Thymus (tissue), 11 donors: ENCODE measurements around the gene DHH. TPM values are rescaled to one million over a fixed set of nuclear protein-coding genes. Genes with fewer than 3 reads are reported as not detected.

Source experiments
- DNase-seq, 9 donors: peaks; one replicate each; pipeline ENCODE4 v3.0.0-alpha.2; 2013; ENCODE audit warnings: low spot score in 9 of 9, low read depth in 6 of 9, missing footprints in 1 of 9
- H3K27ac ChIP-seq, 2 donors: one replicate each; pipeline ENCODE4 v1.5.1; 2013; ENCODE audit warnings: control low read depth in 1 of 2, low read depth in 1 of 2, low read length in 1 of 2, mild to moderate bottlenecking in 1 of 2, moderate library complexity in 1 of 2
- H3K27me3 ChIP-seq, 2 donors: one replicate each; pipeline ENCODE4 v1.5.1; 2013; ENCODE audit warnings: low read length in 1 of 2; ENCODE audit not compliant: control insufficient read depth in 2 of 2, insufficient read depth in 1 of 2
- H3K36me3 ChIP-seq, 2 donors: one replicate each; pipeline ENCODE4 v1.5.1; 2013; ENCODE audit warnings: low read length in 1 of 2, mild to moderate bottlenecking in 1 of 2, moderate library complexity in 1 of 2; ENCODE audit not compliant: control insufficient read depth in 2 of 2, insufficient read depth in 2 of 2
- H3K4me1 ChIP-seq, 2 donors: one replicate each; pipeline ENCODE4 v1.5.1; 2013; ENCODE audit warnings: low read length in 2 of 2; ENCODE audit not compliant: control insufficient read depth in 2 of 2, insufficient read depth in 2 of 2
- H3K4me3 ChIP-seq, 2 donors: one replicate each; pipeline ENCODE4 v1.5.1; 2013; ENCODE audit warnings: low read length in 2 of 2, control low read depth in 1 of 2, mild to moderate bottlenecking in 1 of 2
- H3K9me3 ChIP-seq, 2 donors: one replicate each; pipeline ENCODE4 v1.5.1; 2013; ENCODE audit warnings: low read length in 1 of 2, mild to moderate bottlenecking in 1 of 2; ENCODE audit not compliant: control insufficient read depth in 2 of 2, insufficient read depth in 1 of 2
- WGBS: extraction: QIAGEN DNeasy Blood & Tissue Kit; methylation state at CpG from one replicate; pipeline ENCODE4 v1.1.7; 2013; 5-methylcytosine and 5-hydroxymethylcytosine counted together
- polyA plus RNA-seq: library from polyadenylated mRNA; stranded (reverse); fragments of 200-250 nt; gene quantifications from one replicate; pipeline ENCODE4 v1.2.3, GENCODE V29; 2013
- total RNA-seq: library from RNA; stranded (reverse); fragments of 120-200 nt; gene quantifications from one replicate; pipeline ENCODE4 v1.2.4, GENCODE V29; 2013
- donor health status: healthy.

DHH gene
- total and polyA plus RNA-seq, 2 donors = 0.09 to 0.21 TPM

DNA sequence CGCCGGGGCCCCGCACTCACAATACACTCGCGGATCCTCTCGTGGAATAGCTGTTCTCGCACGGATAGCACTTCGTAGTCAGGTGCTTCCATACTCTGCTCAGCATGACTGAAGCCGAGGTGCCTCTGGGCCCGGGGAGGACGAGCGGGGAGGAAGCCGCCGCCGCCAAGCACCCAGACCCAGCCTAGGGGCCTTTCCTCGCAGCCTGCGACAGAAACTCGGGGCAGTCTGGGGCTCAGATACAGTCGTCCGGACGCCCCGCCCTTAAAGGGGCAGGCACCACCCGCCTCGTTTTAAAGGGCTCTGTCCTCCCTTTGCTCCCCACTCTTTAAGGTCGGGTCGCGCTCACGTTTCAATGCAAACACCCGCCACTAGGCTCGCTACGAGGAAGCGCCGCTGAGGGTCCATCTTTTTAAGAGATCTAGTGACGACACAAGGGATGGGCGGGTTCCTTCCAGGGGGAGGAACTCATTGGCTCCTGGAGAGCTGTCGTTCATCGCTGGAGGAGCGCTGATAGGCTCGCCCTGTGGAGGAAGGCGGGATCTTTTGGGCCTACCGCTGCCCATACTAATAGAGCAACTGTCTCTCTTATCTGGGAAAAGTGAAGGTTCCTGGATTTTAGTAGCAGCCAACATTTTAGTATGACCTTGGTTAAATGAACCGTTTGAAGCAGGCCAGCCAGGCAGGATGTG, 16.0 kb upstream of the DHH start, which contains the start of gene LMBR1L:
Gene LMBR1L, minus strand, starts transcription at position 384 of the 692 bp plus-strand sequence. Its CDS starts 292 bp downstream, at position 92.
- Histone ChIP-seq H3K4me3 (peak within 1 kb of the TSS; percentile 91 to 100), H3K27ac (peak within 1 kb of the TSS; percentile 97), H3K27me3 (no peaks in the 10 kb centered on the region), H3K9me3 (peaks cover 0 to 4% of the 10 kb centered on the region in 2 donors), H3K36me3 (peaks cover 8 to 12% of the 10 kb centered on the region in 2 donors), H3K4me1 (peaks cover 14 to 25% of the 10 kb centered on the region in 2 donors)
- peak; percentile 90 to 99 (median 96) for DNase-seq
- WGBS = under 1% methylated on average over 43 of the region's 43 CpGs

DNA sequence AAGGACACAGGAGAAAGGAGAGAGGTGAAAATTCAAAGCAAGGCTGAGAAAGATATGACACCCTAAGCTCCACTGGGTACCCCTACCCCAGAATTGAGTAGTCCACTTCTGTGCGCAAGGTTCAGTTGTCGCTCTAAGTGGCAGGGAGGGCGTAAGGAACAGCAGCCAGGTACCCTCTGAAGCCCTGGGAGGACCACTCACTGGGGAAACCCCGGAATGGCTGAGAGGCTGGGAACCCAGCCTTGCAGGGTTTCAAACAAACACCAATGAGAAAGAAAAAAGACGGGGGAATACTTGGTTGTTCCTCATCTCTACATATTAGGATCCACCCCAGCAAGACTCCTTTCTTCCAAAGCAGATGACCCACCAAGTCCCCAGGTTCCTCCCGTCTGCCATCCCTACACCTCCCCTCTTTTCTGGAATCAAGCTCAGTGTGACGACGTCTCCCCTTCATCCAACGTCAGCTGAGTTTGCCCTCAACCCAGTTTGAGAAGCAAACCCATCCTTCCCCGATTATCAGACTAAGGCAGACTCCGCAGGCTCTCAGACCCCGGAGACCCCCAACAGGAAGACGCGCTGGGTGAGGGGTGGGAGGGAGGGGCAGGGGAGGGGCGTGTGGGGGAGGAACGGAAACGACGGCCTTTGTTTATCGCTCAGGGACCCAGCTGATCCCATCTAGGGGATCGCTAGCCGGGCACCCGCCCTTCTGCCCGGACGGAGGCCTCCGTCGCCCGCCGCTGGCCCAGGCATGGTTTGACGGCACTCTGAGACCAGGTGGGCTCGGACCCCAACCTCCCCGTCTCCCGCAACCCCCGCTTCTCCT, 15.3 kb upstream of the DHH start:
- H3K27ac ChIP-seq = peak overlapping the region; percentile 97
- WGBS = 8% methylated on average over 33 of the region's 33 CpGs
- H3K4me1 ChIP-seq = peaks cover 14 to 25% of the 10 kb centered on the region in 2 donors
- peak in 3 of 9 donors; percentile 58 to 75 (median 60) for DNase-seq
- H3K4me3 ChIP-seq = peak overlapping the region; percentile 91 to 100
- H3K36me3 ChIP-seq = peaks cover 12 to 19% of the 10 kb centered on the region in 2 donors
- no peaks in the 10 kb centered on the region for H3K27me3 ChIP-seq
- peaks cover 0 to 4% of the 10 kb centered on the region in 2 donors for H3K9me3 ChIP-seq

DNA sequence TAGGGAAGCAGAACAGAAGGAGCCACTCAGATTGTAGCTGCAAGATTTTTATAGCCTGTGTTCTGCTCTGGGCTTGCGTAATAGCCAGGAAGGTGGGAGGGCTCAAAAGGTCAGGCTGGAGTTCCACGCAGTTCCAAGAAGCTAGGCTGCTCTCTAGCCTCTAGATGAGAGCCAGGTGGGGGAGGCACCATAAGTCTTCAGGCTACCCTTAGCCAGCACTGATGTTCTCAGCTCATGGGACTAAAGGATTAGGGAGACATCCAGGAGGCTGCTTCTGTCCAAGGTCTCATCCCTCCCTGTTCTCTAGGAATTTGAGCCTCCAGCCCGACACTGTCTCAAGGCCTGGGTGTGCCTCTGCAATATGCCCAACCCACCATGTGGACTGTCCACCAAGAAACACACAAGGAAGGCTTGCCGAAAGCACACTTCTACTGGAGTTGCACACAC, 14.4 kb upstream of the DHH start:
- Histone ChIP-seq H3K9me3 (peaks cover 0 to 4% of the 10 kb centered on the region in 2 donors), H3K27ac (peak overlapping the region; percentile 21 to 97), H3K27me3 (no peaks in the 10 kb centered on the region), H3K36me3 (peaks cover 21 to 28% of the 10 kb centered on the region in 2 donors), H3K4me1 (peaks cover 14 to 25% of the 10 kb centered on the region in 2 donors), H3K4me3 (peak overlapping the region; percentile 91 to 100)
- WGBS = 80% methylated on average over 4 of the region's 4 CpGs
- DNase-seq = no peak

DNA sequence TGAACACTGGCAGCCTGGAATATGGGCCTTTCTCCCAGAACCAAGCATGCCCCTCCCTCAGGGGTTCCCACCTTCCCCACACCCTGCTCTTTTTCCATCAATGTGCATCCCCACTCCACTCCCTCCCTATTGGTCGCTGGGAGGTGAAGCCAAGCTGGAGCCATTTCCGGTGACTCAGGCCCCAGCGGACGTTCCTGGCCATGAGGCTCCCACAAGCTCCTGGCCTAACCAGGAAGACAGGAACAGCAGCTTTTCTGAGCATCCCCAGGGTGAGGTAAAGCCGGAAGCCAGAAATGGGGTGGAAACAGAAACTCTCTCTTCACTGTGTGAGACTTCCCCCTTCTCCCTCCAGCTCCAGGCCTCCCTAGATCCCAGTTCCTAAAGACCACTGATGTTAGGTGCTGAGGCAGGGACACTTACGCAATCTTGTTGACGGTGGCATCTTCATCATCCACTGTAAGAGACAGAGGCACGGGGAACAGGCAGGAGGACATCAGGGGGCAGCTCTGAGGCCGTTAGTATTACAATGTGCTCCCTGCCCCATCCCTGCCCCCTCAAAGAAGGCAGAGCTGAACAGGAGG, 11.0 kb upstream of the DHH start:
- Histone ChIP-seq H3K36me3 (peaks cover 55 to 62% of the 10 kb centered on the region in 2 donors), H3K4me1 (peaks cover 11 to 17% of the 10 kb centered on the region in 2 donors)

DNA sequence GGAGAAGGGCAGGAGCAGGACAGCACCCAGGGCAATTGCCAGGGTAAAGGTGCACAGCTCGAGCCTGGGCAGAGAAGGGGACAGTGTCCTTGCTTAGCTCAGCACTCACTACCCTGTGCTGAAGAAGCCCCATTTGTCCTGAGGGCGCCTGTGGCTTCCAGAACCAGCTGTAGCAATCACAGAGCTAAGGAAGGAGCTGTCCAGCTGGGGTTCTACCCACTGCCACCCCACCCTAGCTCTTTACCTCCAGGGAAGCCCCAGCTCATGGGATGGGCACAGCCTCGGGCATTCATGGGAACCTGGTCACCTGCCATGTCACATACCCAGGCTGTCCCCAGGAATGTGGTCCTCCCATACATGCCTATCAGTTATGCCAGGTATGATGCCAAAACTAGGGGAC, 10.2 kb upstream of the DHH start:
- H3K4me1 ChIP-seq = peaks cover 11 to 16% of the 10 kb centered on the region in 2 donors
- H3K4me3 ChIP-seq = no peak overlapping the region
- no peaks in the 10 kb centered on the region for H3K27me3 ChIP-seq
- H3K9me3 ChIP-seq = no peaks in the 10 kb centered on the region
- 94% methylated on average over 3 of the region's 3 CpGs for WGBS
- peaks cover 63 to 70% of the 10 kb centered on the region in 2 donors for H3K36me3 ChIP-seq
- DNase-seq = no peak
- H3K27ac ChIP-seq = no peak overlapping the region

More for the DNA sequence above, 11.0 kb upstream of the DHH start:
- H3K27ac ChIP-seq = no peak overlapping the region
- no peak for DNase-seq
- 96% methylated on average over 9 of the region's 9 CpGs for WGBS
- H3K9me3 ChIP-seq = peaks cover 0 to 1% of the 10 kb centered on the region in 2 donors
- H3K4me3 ChIP-seq = no peak overlapping the region
- no peaks in the 10 kb centered on the region for H3K27me3 ChIP-seq

DNA sequence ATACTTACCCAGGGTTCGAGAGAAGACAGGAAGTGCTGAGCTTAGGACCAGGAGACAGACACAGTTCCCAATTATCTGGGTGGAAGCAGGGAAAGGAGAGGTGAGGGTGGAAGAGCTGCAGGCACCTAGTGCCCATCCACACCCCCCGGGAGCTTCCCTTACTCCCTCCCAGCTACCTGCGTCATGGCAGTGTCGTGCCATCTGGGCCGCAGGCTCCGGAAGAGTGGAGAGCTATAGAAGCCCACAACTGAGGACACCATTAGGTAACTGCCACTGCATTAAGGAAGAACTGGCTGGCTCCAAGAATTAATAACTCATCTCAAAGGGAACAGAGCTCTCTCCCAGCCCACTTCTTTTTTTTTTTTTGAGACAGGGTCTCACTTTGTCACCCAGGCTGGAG, 5.8 kb upstream of the DHH start:
- WGBS = 97% methylated on average over 6 of the region's 6 CpGs
- no peak for DNase-seq
- H3K27me3 ChIP-seq = peaks cover 0 to 4% of the 10 kb centered on the region in 2 donors
- H3K36me3 ChIP-seq = peaks cover 76 to 84% of the 10 kb centered on the region in 2 donors
- H3K9me3 ChIP-seq = no peaks in the 10 kb centered on the region
- H3K4me1 ChIP-seq = no peaks in the 10 kb centered on the region
- no peak overlapping the region for H3K4me3 ChIP-seq
- H3K27ac ChIP-seq = no peak overlapping the region

DNA sequence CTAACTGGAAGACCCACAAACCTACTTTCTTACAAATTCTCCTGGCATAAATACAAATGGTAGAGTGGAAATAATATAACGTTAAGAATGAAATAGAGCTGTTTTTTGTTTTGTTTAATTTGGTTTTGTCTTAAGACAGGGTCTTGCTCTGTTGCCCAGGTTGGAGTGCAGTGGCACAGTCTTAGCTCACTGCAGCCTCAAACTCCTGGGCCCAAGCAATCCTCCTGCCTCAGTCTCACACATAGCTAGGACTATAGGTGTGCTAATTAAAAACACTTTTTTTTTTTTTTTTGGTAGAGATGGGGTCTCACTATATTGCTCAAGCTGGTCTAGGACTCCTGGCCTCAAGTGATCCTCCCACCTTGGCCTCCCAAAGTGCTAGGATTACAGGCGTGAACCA, 4.1 kb upstream of the DHH start:
- 95% methylated on average over 2 of the region's 2 CpGs for WGBS
- Histone ChIP-seq H3K4me3 (no peak overlapping the region), H3K27ac (no peak overlapping the region), H3K36me3 (peaks cover 63 to 67% of the 10 kb centered on the region in 2 donors), H3K4me1 (peaks cover 7 to 11% of the 10 kb centered on the region in 2 donors), H3K27me3 (peaks cover 12 to 21% of the 10 kb centered on the region in 2 donors), H3K9me3 (no peaks in the 10 kb centered on the region)
- no peak for DNase-seq

DNA sequence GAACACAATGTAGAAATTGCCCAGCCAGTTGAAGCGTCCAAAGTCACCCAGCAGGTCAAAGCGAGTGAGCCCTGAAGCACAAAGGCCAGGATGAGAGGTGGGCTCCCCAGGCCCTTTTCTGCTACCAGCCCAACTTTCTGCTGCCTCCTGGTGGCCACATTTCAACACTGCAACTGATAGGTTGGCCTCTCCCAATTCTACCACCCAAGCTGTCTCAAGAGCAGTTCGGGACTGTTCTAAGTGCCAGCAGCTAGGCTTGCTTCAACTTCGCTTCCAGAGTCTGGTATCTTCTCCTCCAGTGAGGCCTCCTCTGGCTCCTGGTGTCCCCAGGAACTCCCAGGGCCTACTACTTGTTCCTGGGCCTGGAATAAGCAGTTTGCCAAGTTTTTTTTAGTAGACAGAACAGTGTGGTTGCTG, 3.4 kb upstream of the DHH start:
- Histone ChIP-seq H3K27me3 (peaks cover 18 to 28% of the 10 kb centered on the region in 2 donors), H3K36me3 (peaks cover 56 to 60% of the 10 kb centered on the region in 2 donors), H3K4me1 (peaks cover 7 to 14% of the 10 kb centered on the region in 2 donors), H3K4me3 (no peak overlapping the region), H3K9me3 (no peaks in the 10 kb centered on the region), H3K27ac (no peak overlapping the region)
- DNase-seq = peak in 3 of 9 donors; percentile 51 to 73 (median 69)
- WGBS = 88% methylated on average over 4 of the region's 4 CpGs
